Ishikawa (cell line): ENCODE data around the gene EFNA2.

Source experiments
- CEBPB ChIP-seq: IDR thresholded peaks from 2 replicates; pipeline ENCODE4 v1.6.1; 2012
- CREB1 ChIP-seq: IDR thresholded peaks from 2 replicates; pipeline ENCODE4 v1.6.1; 2012; ENCODE audit warnings: low read depth
- EGR1 ChIP-seq: IDR thresholded peaks from 2 replicates; pipeline ENCODE4 v1.6.1; 2012
- EP300 ChIP-seq: IDR thresholded peaks from 2 replicates; pipeline ENCODE4 v1.6.1; 2012; ENCODE audit warnings: borderline replicate concordance
- FOXM1 ChIP-seq: IDR thresholded peaks from 2 replicates; pipeline ENCODE4 v1.6.1; 2012; ENCODE audit warnings: low read depth, borderline replicate concordance
- MAX ChIP-seq: IDR thresholded peaks from 2 replicates; pipeline ENCODE4 v1.6.1; 2012
- NFIC ChIP-seq: IDR thresholded peaks from 2 replicates; pipeline ENCODE4 v1.6.1; 2012
- RAD21 ChIP-seq: IDR thresholded peaks from 2 replicates; pipeline ENCODE4 v1.6.1; 2012; ENCODE audit warnings: low read depth
- REST ChIP-seq: IDR thresholded peaks from 2 replicates; pipeline ENCODE4 v1.6.1; 2012; ENCODE audit warnings: low read depth, mild to moderate bottlenecking
- TAF1 ChIP-seq: IDR thresholded peaks from 2 replicates; pipeline ENCODE4 v1.6.1; 2012; ENCODE audit warnings: low read depth, mild to moderate bottlenecking
- TCF12 ChIP-seq: IDR thresholded peaks from 2 replicates; pipeline ENCODE4 v1.6.1; 2012; ENCODE audit warnings: low read depth
- TEAD4 ChIP-seq: IDR thresholded peaks from 2 replicates; pipeline ENCODE4 v1.6.1; 2012
- USF1 ChIP-seq: IDR thresholded peaks from 2 replicates; pipeline ENCODE4 v1.6.1; 2012
- YY1 ChIP-seq: IDR thresholded peaks from 2 replicates; pipeline ENCODE4 v1.6.1; 2012; ENCODE audit warnings: low read depth
- ZBTB7A ChIP-seq: IDR thresholded peaks from 2 replicates; pipeline ENCODE4 v1.6.1; 2012; ENCODE audit warnings: low read depth

The EFNA2 gene

GRCh38 chr19:1288833-1289685 is 3.4 kb downstream of the EFNA2 start:
- TF ChIP-seq MAX (no peak), TCF12 (no peak), NFIC (no peak), REST (no peak), FOXM1 (no peak), EP300 (no peak), TEAD4 (no peak), CEBPB (no peak), EGR1 (no peak), USF1 (no peak), RAD21 (no peak), CREB1 (no peak), TAF1 (no peak), YY1 (no peak), ZBTB7A (no peak)

- no peak for TF ChIP-seq EGR1
- no peak for TF ChIP-seq EP300
- TF ChIP-seq USF1: no peak
- TF ChIP-seq CEBPB: no peak
- TF ChIP-seq TCF12: no peak
These were observed 4.0 kb downstream of the EFNA2 start for GRCh38 chr19:1289686-1290025.

- no peak for TF ChIP-seq FOXM1
- no peak for TF ChIP-seq USF1
- TF ChIP-seq CREB1: no peak
- no peak for TF ChIP-seq TEAD4
- TF ChIP-seq TCF12: no peak
- TF ChIP-seq MAX: no peak
- TF ChIP-seq YY1: no peak
- TF ChIP-seq NFIC: no peak
- no peak for TF ChIP-seq TAF1
- no peak for TF ChIP-seq EP300
- TF ChIP-seq EGR1: no peak
- no peak for TF ChIP-seq RAD21
- no peak for TF ChIP-seq CEBPB
- TF ChIP-seq REST: no peak
- no peak for TF ChIP-seq ZBTB7A
These were observed 4.6 kb downstream of the EFNA2 start for GRCh38 chr19:1290196-1290702.

GRCh38 chr19:1290703-1291651 is 5.3 kb downstream of the EFNA2 start:
- no peak for TF ChIP-seq RAD21
- TF ChIP-seq CEBPB: no peak
- no peak for TF ChIP-seq REST
